HEK293T (cell line): ENCODE results near the gene ITGB7.

ENCODE experiments used
- FOXA1 ChIP-seq: fragments of 450-650 bp; IDR thresholded peaks from 2 replicates; pipeline ENCODE4 v1.6.1; 2016; ENCODE audit warnings: mild to moderate bottlenecking
- L3MBTL2 ChIP-seq: fragments of 450-650 bp; conservative IDR thresholded peaks from 2 replicates; pipeline ENCODE4 v1.6.1; 2016; ENCODE audit warnings: mild to moderate bottlenecking
- TARDBP ChIP-seq: fragments of 450-650 bp; IDR thresholded peaks from 2 replicates; pipeline ENCODE4 v1.6.1; 2016

- TF ChIP-seq FOXA1, result no peak
- TF ChIP-seq L3MBTL2, result no peak
- no peak for TF ChIP-seq TARDBP
Observed at GRCh38 chr12:53208877-53209463, 1.9 kb upstream of the ITGB7 start.
